ENCODE results near the gene HOXD13. TPM values are rescaled to one million over a fixed set of nuclear protein-coding genes. Genes with fewer than 3 reads are reported as not detected.

The HOXD13 gene
- polyA plus RNA-seq, 1 donor from 2014 or later, result not detected

- Histone ChIP-seq H3K79me2 (replicated peaks; ENCODE audit: insufficient read depth, low read length) (no peaks in the 10 kb centered on the region), H3F3A (ENCODE audit: insufficient read depth, low read length, poor library complexity, severe bottlenecking) (no peaks in the 10 kb centered on the region), H3K27ac (ENCODE audit: low read length) (no peak overlapping the region), H3K4me3 (ENCODE audit: low read length) (no peak overlapping the region), H3K9me3 (ENCODE audit: low read length) (peaks cover 3% of the 10 kb centered on the region), H3K9ac (ENCODE audit: low read length) (no peak overlapping the region), H3K4me2 (ENCODE audit: low read length) (no peak overlapping the region), H3K36me3 (ENCODE audit: insufficient read depth, low read length) (no peaks in the 10 kb centered on the region), H3K9me2 (ENCODE audit: insufficient read depth, low read length) (no peaks in the 10 kb centered on the region), H2AFZ (ENCODE audit: low read depth, low read length) (no peak overlapping the region), H3K27me3 (ENCODE audit: insufficient read depth, low read depth, low read length) (peaks cover 96% of the 10 kb centered on the region), H4K20me1 (ENCODE audit: insufficient read depth) (no peaks in the 10 kb centered on the region)
- TF ChIP-seq SMC3 (conservative IDR thresholded peaks at IDR 0.05; ENCODE audit: poor library complexity) (no peak), REST (IDR thresholded peaks at IDR 0.05; ENCODE audit: borderline replicate concordance) (no peak), CTCF (IDR thresholded peaks at IDR 0.05; ENCODE audit: poor library complexity, severe bottlenecking) (no peak), TAF1 (IDR thresholded peaks at IDR 0.05; ENCODE audit: low read depth) (no peak)
Measured at GRCh38 chr2:176107731-176108181, 15.2 kb downstream of the HOXD13 start.

- TF ChIP-seq CTCF (IDR thresholded peaks at IDR 0.05; ENCODE audit: poor library complexity, severe bottlenecking), result no peak
- TF ChIP-seq SMC3 (conservative IDR thresholded peaks at IDR 0.05; ENCODE audit: poor library complexity), result no peak
- no peak for TF ChIP-seq REST (IDR thresholded peaks at IDR 0.05; ENCODE audit: borderline replicate concordance)
- no peak for TF ChIP-seq MXI1 (conservative IDR thresholded peaks at IDR 0.05; ENCODE audit: poor library complexity, severe bottlenecking)
- no peak for TF ChIP-seq RAD21 (conservative IDR thresholded peaks at IDR 0.05)
- TF ChIP-seq TAF1 (IDR thresholded peaks at IDR 0.05; ENCODE audit: low read depth), result no peak
- no peak for TF ChIP-seq EP300 (conservative IDR thresholded peaks at IDR 0.05; ENCODE audit: poor library complexity, severe bottlenecking)
- TF ChIP-seq EZH2 (IDR thresholded peaks at IDR 0.05; ENCODE audit: borderline replicate concordance, insufficient read depth, low read length, poor library complexity, severe bottlenecking), result no peak
- Histone ChIP-seq H3K79me2 (replicated peaks; ENCODE audit: insufficient read depth, low read length) (no peaks in the 10 kb centered on the region), H3K27me3 (ENCODE audit: insufficient read depth, low read depth, low read length) (peaks cover 96% of the 10 kb centered on the region), H3K4me3 (ENCODE audit: low read length) (no peak overlapping the region), H4K20me1 (ENCODE audit: insufficient read depth) (no peaks in the 10 kb centered on the region), H3K4me2 (ENCODE audit: low read length) (no peak overlapping the region), H3K27ac (ENCODE audit: low read length) (no peak overlapping the region), H3K9me2 (ENCODE audit: insufficient read depth, low read length) (no peaks in the 10 kb centered on the region), H2AFZ (ENCODE audit: low read depth, low read length) (no peak overlapping the region), H3K36me3 (ENCODE audit: insufficient read depth, low read length) (no peaks in the 10 kb centered on the region), H3K9ac (ENCODE audit: low read length) (no peak overlapping the region), H3F3A (ENCODE audit: insufficient read depth, low read length, poor library complexity, severe bottlenecking) (no peaks in the 10 kb centered on the region), H3K9me3 (ENCODE audit: low read length) (peaks cover 10% of the 10 kb centered on the region)
Measured at GRCh38 chr2:176109192-176109901, 16.8 kb downstream of the HOXD13 start.
